GM21526 (cell line): Measurements from ENCODE around the gene AIMP2.
"Not testable (repeated sequence)": the region's sequence is repeated elsewhere in the genome, so short reads cannot be mapped to it uniquely, and the experiment has no call there.

Experiments
- ATAC-seq: cut with Tn5 transposase; IDR thresholded peaks from one replicate; pipeline ENCODE4 v1.9.1; 2021; ENCODE audit warnings: moderate library complexity; ENCODE audit not compliant: unreplicated experiment, low FRiP score

AIMP2 gene

DNA sequence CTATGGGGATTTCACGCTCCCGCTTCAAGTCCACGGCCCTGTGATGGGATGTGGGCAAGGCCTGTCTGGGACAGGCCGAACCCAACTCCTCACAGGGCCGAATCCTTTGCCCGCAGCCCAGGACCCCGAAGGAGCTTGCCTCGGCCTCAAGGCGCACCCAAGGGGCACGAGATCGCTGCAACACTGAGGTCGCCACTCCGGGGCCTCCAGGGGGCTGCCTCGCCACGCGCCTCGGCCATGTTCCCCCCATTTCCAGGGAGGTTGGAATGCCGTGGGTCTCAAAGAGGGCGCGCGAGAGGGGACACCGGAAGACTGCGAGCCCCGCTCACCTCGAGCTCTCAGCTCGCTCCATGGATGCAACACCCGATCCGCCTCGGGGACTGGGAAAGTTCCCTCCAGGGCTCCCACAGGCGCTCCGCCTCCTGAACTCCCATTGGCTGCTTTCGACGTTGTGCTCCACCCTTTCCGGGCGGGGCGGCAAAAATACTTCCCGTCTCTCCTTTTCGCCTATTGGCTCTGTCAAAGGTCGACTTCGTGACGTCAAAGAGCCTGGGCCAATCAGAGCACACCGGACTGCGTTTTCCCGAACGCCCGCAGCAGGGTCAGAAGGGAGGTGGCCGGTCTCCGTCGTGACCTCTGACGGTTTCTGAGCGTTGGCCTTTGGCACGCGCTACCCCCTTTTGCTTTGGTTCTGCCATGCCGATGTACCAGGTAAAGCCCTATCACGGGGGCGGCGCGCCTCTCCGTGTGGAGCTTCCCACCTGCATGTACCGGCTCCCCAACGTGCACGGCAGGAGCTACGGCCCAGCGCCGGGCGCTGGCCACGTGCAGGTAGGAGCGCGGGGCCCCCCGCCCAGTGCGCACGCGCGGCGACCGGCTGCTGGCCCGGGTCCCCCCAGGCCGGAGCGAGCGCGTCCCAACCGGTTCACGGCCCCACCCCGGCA, at the start of gene AIMP2, which contains the start of gene PMS2:
Gene AIMP2, plus strand, starts transcription at position 605 of the 944 bp plus-strand sequence. Its CDS starts 92 bp downstream, at position 697.
Gene PMS2, minus strand, starts transcription at position 382 of the 944 bp plus-strand sequence. Its CDS starts 30 bp downstream, at position 352.
- peak; percentile 91 for ATAC-seq

DNA sequence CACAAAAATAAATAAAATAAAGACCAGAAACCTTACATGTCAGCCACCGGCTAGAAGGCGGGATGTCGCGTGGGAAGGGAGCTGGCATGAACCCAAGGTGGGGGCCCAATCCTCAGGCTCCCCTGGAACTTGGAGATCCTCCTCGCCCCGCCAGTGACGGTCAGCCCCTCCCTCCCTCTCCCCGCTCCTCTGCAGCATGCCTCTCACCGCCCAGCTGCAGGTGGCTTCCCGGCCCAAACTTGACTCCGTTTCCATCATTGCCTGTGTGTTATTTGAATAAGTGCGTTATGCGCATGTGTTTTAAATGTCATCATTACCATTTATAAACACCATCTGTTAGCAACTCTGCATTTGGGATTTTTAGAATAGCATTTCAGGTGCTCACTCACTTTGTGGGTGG, 45.9 kb upstream of the AIMP2 start:
- ATAC-seq: not testable (repeated sequence)

DNA sequence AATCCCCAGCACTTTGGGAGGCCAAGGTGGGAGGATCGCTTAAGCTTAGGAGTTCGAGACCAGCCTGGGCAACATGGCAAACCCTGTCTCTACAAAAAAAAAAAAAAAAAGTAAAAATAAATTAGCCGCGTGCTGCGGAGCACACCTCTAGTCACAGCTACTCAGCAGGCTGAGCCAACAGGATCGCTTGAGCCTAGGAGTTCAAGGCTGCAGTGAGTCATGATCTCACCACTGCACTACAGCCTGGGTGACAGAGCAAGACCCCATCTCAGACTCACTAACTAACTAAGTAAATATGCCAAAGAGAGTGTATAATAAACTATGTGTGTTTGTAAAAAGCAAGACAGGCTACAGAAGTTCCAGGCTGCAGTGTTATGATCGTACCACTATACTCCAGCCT, 45.3 kb upstream of the AIMP2 start:
- ATAC-seq: not testable (repeated sequence)

DNA sequence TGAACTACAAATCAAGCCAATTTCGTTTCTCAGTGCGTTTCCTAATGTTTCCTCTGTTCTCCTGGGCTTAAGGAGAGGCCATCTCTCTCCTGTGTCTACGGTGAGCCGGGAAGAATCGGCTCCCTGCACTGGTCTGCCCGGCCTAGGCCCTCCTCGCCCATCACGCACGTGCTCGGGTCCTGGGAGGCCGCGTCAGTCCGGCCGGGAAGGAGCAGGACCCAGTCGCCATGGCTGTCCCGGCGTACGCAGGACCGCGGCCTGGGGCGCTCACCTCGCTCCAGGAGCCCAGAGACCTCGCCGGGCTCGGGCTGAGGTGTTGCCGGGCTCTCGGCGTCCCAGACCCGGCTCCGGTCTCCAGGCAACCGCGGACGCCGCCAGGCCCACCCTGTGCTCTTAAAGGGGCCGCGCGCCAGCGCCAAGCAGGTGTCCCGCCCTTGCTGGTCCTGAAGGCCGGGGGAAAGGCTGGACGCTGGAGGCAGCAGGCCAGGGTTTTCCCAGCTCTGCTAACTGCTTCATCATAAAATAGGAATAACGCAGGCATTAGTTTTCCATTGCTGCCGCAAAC, 38.6 kb upstream of the AIMP2 start, which contains the start of gene RSPH10B:
Gene RSPH10B, minus strand, starts transcription at position 343 of the 565 bp plus-strand sequence. CDS start 3,573 bp downstream, outside the sequence.
- not testable (repeated sequence) for ATAC-seq

DNA sequence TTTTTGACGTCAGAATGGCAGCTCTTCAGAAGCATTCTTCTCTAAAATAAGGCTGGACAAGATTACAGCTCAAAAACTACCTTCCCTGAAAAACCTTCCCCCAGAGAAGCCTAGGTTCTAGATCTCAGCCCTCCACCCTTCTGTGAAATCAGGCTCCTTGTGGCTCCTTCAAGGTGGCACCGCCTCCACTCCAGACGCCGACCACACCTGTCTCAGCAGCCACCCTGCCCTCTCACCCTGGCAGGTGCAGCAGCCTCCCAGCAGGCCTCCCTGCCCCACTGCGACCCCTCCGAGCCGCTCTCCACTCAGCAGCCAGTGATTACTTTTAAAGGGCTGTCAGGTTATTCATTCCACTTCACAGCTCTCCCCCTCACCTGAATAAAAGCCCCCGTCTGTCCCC, 35.5 kb upstream of the AIMP2 start:
- not testable (repeated sequence) for ATAC-seq

DNA sequence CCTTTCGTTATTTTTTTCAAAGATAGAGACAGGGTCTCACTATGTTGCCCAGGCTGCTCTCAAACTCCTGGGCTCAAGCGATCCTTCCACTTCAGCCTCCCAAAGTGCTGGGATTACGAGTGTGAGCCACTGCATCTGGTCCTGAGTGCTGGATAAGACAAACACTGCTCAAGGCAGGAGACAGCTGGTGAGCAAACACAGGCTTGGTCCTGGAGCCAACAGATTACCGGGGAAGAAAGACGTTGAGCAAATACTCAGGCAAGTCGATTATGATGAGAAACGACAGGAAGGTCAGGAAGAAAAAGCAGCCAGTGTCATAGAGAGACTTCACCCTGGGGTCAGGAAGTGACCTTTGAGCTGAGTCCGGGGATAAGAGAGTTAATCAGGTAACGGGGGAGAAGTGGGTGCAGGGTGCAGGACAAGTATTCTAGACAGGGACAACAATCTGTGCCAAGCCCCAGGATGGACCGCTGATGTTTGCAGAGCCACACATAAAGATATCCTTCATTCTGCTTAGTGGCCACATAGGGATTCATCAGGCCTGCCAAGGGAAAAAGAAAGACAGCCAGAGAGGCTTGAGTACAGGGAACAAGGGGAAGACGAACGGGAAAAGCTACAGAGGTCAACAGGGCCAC, 29.3 kb upstream of the AIMP2 start:
- not testable (repeated sequence) for ATAC-seq

DNA sequence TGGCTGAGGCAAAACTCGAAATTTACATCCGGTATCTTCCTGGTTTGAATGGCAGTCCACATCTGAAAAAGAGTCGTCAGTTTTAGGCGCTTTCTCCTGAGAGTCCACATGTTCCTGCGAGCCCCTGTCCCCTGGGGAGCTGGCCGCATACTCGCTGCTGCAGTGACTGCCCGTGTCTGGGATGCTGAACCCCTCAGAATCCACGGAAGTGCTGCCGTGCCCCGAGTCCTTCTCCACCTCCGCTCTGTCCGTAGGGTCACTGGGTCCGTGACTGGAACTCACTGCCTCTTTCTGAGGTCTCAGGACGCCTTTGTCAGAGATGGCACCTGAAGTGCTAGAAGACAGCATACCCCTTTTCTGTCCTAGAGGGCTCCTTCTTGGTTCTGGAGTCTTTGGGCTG, 22.0 kb upstream of the AIMP2 start:
- ATAC-seq: not testable (repeated sequence)

DNA sequence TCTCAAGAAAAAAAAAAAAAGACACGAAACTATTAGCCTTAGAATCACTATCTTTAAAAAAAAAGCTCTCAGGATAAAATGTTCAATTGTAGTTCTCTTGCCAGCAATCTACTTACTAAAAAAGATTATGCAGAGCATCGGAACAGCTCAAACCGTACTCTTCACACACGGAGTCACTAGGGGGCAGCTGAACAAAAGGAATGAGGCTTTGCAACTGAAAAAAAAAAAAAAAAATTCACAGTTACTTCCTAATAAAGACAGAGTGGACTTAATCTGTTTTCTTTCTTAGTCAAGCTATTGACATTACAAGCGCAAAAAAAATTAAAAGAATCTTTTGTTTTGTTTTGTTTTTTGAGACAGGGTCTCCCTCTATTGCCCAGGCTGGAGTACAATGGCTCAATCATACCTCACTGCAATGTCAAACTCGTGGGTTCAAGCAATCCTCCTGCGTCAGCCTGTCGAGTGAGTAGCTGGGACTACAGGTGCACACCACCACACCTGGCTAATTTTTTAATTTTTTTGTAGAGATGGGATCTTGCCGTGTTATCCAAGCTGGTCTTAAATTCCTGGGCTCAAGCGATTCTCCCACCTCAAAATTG, 11.8 kb upstream of the AIMP2 start:
- no peak for ATAC-seq

DNA sequence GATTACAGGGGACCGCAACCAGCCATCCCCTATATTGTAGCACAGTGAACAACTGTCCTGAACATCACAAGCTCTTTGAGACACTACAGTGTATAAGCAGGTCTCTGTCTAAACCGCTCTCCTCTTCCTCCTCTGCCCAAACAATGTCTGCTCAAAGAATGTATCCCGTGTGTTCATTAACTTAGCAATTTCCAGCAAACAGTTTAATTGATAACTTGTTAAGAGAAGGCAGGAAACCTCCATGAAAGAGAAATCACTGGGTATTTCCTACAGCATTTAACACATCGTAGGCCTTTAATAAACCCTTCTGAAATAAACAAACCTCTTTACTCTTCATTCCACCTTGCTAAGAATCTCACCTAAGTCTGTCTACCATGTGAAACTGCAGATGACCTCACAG, 1.7 kb upstream of the AIMP2 start:
- no peak for ATAC-seq

DNA sequence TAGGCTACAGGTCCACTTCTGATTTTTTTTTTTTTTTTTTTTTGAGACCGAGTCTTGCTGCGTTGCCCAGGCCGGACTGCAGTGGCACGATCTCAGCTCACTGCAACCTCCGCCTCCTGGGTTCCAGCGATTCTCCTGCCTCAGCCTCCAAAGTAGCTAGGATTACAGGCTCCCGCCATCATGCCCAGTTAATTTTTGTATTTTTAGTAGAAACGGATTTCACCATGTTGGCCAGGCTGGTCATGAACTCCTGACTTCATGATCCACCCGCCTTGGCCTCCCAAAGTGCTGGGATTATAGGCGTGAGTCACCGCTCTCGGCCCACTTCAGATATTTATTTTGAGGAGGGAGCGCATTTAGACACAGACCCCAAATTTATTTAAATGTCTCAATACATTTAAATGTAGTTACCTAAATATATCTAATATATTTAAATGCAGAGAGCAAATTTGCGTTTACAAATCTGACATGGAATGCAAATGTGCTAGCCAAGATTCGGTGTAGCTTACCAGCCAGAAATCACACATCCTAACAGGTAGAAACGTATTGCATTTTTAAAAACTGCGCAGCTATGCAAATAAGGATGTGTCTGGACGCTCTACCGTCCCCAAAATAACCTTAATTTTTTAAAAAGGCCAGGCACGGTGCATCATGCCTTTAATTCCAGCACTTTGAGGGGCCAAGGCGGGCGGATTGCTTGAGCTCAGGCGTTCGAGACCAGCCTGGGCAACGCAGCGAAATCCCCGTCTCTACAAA, 1.1 kb upstream of the AIMP2 start:
- ATAC-seq: not testable (repeated sequence)

DNA sequence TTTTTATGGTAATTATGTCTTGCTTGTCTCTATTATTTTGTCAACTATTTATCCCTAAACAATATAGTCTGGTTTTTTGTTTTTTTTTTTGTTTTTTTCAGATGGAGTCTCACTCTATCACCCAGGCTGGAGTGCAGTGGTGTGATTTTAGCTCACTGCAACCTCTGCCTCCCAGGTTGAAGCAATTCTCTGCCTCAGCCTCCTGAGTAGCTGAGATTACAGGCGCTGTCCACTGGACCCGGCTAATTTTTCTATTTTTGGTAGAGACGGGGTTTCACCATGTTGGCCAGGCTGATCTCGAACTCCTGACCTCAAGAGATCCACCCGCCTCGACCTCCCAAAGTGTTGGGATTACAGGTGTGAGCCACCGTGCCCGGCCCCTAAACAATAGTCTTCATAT, 1.3 kb downstream of the AIMP2 start:
- not testable (repeated sequence) for ATAC-seq

DNA sequence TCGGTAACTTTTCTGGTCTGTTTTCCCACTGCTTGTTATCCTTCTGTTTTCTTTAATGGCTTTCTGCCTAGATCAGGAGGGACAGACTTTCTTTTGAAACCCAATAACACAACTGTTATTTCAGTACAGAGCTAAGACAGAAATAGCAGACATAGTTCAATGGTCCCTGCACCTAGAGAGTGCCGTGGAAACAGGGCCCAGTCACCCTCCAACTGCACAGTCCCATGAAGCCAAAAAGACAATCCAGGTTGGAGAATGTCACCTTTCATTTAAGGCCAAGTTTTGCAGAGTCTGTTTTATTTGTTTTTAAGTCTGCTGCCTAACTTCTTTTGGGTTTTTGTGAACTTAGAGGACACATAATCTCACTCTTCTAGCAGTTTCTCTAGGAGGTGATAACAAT, 2.5 kb downstream of the AIMP2 start:
- no peak for ATAC-seq

DNA sequence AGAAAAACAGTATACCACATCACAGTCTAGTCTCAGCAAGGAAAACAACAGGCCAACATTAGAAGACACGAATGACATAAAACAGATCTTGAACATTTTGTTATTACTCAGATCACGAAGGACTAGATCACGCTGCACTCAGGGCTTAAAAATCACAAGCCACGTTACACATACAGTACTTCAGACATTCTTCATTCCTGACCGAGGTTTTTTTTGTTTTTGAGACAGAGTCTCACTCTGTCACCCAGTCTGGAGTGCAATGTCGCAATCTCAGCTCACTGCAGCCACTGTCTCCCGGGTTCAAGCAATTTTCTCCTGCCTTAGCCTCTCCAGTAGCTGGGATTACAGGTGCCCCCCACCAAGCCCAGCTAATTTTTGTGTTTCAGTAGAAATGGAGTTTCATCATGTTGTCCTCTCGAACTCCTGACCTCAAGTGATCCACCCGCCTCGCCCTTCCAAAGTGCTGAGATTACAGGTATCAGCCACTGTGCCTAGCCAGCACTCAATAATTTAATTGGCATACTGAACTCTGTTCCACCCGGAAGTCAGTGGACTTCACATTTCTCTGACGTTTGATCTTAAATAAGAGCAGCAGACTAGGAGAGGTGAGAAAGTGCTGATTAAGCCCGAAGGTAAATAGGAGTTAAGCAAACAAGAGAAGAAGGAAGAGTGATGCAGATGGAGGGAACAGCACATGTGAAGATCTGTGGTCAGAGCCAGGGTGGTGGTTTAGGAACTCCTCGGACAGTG, 3.5 kb downstream of the AIMP2 start:
- no peak for ATAC-seq

DNA sequence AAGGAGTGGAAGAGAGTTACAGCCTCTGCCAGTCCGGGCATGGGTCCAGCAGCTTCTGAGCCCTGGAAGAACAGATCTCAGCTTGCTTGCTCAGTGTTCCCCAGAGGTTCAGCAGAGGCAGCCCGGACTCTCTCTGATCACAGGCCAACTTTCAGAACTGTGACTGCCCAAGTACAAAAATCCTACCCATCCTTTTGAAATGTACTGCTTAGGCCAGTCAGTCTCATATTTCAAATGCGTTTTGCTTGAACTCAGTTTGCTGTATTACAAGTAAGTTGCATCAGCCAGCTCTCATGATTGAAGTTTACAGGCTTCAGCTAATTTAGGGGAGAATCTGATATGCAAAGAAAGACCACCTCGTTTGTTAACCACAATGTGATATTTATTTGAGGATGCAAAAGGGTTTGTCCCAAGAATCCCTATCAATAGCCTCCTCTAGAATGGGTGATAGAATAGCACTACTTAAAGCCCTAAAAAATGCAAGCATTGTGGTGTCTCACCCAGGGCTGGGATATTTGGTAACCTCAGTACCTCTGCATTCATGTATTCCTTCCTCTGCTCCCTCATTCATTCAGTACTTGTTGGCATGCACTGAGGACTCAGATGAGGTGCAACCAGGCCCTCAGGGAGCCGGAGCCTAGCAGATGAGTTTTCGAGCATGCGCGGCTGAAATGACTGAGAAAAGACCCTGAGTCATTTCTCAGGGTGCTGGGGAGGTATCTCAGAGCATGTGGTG, 7.0 kb downstream of the AIMP2 start:
- no peak for ATAC-seq

DNA sequence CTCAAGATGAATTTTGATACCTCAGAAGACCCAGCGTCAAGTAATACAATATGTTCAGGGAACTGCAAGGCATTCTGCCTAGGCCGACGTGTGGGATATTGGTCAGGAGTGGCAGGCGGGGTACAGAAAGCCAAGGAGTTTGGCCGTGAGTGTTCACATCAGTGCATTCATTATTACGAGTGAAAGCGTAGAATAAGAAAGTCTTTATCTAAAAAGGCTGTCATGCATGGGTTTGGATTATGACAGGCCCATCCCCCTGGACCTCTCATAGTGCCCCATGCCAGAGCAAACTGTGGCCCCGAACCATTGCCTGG, 7.5 kb downstream of the AIMP2 start:
- no peak for ATAC-seq

DNA sequence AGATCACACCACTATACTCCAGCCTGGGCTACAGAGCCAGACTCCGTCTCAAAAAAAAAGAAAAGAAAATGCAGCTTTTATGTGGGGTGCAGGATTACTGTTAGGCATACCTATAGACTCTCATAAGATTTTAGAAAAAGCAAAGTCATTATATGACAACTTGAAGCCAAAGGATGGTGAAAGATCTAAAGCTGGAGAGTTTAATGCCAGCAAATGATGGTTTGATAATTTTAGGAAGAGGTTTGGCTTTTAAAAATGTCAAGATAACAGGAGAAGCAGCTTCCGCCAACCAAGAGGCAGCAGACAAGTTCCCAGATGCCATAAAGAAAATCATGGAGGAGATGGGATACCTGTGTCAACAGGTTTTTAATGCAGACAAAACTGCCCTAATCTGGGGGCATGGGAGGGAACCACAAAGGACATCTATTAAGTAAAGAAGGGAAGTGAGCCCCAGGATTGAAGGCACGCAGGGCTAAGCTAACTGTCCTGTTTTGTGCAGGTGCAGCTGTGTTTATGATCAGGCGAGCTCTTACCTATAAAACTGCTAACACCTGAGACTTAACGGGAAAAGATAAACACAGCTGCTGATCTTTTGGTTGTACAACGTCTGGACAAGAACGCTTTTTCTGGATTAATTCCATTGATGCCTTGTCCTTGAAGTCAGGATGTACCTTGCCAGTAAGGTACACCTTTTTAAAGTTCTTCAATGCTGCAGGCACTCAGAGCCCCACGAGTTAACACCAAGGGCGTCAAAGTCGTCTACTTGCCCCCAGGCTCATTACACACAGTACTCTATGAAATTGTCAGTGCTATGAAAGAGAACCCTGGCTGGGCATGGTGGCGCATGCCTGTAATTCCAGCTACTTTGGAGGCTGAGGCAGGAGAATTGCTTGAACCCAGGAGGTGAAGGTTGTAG, 11.6 kb downstream of the AIMP2 start:
- ATAC-seq: no peak

DNA sequence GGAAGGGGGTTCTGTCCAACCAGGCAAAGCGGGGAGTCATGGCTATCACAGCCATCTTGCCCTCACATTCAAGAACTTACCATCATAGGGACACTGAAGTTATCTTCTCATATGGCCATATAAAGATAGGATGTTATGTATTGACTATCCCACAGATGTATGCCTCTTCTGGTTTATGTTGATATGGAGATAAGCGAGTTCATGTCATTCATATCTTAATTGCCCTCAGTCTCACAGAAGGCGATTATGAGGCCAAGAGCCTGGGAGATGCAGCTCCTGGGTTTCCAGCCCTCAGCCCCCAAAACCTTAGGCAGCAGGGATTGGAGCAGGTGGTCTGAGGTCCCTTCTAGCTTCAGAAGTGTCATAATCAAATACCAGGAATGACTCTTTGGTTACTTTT, 13.6 kb downstream of the AIMP2 start:
- ATAC-seq: no peak

DNA sequence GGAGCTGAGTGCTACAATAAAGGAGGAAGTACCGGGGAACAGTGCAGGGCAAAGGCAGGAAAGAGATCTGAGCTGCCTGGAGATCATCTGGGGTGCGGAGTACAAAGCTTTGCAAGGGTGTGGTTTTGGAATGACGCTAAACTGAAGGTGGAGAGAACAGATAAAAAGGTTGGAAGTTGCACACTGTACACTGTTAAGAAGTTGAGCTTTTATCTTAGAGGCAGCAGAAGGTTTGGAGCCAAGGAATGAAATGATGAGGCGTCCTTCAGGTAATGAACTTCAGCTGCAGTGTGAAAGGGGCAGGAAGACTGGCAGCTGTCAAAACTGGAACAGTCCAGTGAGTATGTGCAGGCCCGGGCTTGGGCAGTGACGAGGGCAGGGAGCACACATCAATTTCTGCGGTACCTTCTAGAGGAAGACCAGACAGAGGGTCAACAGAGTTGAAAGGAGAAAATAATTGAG, 14.9 kb downstream of the AIMP2 start:
- no peak for ATAC-seq
